ENCODE measurements around the gene PLXDC2.

PLXDC2 gene

GRCh38 chr10:19862811-19863515, 46.7 kb downstream of the PLXDC2 start:
- no peak for DNase-seq

DNA sequence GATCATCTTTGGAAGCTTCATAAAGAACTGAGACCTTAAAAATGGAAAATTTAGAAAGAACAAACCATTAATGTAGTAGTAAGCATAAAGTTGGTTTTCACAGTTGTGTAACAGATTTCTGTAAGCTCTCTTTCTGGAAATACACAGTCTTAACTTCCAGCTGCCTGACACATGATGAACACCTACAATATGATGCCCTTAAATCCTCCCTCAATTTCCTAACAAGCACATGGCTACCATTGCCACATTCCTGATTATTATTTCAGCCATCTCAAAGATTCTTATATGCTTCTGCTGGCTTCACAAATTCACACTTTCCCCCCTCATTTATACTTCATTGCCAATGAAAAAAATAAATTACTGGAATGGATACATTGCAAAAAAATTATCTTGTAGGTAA, 49.4 kb downstream of the PLXDC2 start:
- DNase-seq, result no peak

DNA sequence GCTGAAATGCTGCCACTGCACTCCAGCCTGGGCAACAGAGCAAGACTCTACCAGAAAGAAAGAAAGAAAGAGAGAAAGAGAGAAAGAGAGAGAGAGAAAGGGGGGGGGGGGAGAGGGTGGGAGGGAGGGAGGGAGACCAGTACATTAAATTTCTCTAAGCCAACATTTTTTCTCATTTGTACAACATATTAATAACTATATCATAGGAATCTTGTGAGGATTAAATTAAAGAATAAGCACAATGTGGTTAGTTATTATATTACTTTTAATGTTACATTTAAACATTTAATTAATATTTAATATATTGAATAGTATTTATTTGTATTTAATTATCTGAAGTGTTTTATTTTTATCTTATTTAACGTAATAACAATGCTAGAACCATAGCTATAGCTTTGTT, 53.1 kb downstream of the PLXDC2 start:
- DNase-seq, result no peak

DNA sequence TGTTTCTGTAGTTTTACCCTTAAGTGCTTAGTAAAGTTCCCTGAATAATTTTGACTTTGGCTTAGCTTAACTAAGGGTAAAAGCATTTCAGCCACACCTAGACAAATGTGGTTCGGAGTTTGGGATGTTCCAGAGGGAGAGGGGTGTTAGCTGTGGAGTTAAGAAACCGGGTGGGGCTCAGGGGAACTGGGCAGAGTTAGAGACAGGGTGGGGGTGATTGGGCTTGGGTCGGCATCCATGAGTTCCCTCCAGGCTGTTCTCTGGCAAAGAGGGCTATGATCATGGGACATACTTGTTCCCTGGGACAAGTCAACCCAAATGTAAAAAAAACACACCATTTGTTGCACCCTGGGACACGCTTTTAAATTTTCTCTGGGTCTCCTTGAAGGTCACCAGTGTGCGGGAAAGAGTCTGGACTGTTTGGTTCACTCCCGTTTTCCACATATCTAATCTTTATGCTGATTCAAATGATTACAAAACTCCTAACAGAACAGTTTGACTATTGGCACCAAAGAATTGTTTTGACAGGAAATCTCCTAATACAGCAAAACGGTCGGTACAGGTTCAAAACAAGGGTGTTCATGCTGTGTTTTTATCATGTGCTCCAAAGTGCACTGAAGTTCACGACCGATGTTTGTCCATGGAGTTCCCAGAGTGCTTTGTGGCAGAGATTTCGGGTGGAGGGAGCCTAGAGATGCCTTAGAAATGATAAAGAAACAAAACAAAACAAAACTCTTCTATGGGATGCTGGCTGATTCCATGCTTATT, 56.5 kb downstream of the PLXDC2 start:
- no peak for DNase-seq

DNA sequence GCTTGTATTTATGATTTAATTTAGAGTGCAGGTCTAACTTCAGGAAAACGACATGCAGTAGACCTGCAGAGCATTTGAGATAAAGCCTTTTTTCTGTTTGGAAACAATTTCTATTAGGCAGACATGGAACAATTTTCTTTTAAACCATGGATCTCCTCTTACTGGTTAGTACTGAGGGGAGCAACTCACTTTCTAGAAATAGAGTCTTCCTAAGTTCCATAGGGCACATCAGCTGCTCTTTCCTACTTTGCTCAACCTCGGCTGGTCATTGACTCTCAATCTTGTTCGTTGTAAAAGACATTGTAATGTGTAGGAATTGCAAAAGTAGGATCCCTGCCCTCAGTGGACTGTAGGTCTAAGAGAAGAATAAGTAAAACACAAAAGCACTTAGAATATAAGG, 58.0 kb downstream of the PLXDC2 start:
- no peak for DNase-seq

- DNase-seq, result no peak
Observed at GRCh38 chr10:19874791-19875190, 58.6 kb downstream of the PLXDC2 start.

- DNase-seq, result no peak
Observed at GRCh38 chr10:19876570-19876969, 60.3 kb downstream of the PLXDC2 start.

- DNase-seq, result no peak
Observed at GRCh38 chr10:19877466-19878255, 61.4 kb downstream of the PLXDC2 start.

DNA sequence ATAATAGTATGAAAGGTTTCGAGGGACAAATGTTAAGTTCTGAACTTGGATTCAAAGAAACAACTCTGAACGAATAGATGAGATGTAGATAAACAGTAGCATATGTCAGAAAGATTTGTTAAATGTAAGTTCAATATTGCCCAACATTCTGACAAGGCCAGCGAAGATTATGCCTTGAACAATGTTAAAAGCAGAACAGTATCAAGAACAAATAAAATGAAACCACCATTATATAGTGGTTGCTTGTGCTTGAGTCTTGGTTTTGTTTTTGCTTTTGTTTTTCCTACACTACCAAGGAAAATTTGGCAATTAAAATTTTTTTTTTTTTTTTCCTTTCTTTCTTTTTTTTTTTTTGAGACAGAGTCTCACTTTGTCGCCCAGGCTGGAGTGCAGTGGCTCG, 66.4 kb downstream of the PLXDC2 start:
- no peak for DNase-seq

DNA sequence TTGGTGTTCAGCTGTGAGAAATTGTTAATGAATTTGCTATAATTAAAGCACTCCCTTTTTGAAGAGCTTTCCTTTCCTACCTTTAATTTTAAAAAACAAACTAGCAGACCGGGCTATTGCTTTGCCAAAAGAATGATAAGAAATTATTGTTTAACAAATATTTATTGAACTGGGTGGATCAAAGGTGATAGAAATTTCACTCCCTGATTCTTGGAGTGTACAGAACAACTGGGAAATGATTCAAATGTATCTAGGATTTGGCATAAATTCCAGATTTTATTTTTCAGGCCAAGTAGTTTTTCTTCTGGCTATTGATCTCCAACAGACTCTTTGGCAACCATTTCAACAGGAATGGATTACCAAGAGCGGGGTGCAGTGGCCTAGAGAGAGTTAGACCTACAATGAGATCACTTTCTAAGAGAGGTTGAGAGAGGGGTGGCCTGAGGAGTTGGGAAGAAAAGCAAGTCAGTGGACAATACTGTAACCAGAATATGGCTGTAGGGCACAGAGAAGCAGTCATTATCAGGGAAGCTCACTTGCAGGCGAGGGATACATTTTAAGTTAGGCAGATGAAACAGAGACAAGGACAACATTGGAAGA, 71.9 kb downstream of the PLXDC2 start:
- no peak for DNase-seq

DNA sequence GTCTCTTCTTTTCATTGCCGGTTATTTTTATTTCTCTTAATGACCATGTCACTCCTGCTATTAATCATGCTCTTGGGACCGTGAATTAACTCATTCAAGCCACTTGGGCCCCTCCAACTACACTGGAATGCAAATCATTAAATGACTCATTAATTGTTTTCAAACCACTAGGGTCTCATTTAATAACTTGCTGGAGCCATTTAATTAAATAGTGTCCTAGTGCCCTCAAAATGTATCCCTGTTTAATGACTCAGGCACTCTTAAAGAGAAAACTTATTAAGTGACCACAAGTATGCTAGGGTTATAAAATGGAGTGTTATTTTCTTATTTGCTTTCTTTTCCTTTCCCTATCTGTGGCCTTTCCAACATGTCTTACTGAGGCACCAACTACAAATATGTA, 73.0 kb downstream of the PLXDC2 start:
- no peak for DNase-seq

DNA sequence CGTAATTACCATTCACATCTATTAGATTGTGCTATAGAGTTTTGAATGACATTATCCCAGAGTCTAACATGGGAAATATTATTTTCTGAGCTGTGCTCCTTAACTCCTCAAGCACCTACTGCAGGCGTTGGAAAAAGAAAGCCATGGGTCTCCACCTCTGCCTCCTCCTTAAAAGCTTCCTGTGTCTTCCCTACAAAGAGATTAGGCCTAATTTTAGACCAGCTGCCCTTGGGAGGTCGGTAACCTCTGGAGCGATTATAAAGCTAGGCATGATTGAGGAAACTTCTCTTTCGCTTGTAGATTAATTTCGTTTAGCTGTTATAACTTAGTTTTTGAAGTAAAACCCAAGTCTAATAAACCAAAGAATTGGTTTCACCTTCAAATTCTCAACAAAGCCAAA, 75.2 kb downstream of the PLXDC2 start:
- no peak for DNase-seq

GRCh38 chr10:19892270-19892669, 76.0 kb downstream of the PLXDC2 start:
- no peak for DNase-seq

GRCh38 chr10:19892677-19893076, 76.4 kb downstream of the PLXDC2 start:
- no peak for DNase-seq

- DNase-seq, result no peak
Observed at GRCh38 chr10:19895500-19895899, 79.3 kb downstream of the PLXDC2 start.

GRCh38 chr10:19902456-19902855, 86.2 kb downstream of the PLXDC2 start:
- DNase-seq, result no peak

DNA sequence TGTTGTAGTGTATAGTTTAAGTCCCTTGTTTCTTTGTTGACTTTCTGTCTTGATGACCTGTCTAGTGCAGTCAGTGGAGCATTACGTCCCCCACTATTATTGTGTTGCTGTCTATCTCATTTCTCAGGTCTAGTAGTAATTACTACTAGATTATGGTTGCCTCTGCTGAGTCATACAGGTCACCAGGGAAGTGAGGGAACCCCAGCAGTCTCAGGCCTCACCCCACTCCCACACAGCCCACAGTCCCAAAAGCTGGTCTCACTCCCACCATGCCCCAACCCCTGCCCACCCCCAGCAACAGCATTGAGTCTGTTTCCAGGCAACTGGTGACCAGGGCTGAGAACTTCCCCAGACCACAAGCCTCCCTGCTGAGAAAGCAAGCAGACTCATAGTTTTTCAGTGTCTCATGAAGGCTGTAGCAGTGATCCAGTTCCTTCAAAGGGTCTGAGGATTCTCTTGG, 88.0 kb downstream of the PLXDC2 start:
- no peak for DNase-seq

GRCh38 chr10:19906108-19906791, 90.0 kb downstream of the PLXDC2 start:
- no peak for DNase-seq

DNA sequence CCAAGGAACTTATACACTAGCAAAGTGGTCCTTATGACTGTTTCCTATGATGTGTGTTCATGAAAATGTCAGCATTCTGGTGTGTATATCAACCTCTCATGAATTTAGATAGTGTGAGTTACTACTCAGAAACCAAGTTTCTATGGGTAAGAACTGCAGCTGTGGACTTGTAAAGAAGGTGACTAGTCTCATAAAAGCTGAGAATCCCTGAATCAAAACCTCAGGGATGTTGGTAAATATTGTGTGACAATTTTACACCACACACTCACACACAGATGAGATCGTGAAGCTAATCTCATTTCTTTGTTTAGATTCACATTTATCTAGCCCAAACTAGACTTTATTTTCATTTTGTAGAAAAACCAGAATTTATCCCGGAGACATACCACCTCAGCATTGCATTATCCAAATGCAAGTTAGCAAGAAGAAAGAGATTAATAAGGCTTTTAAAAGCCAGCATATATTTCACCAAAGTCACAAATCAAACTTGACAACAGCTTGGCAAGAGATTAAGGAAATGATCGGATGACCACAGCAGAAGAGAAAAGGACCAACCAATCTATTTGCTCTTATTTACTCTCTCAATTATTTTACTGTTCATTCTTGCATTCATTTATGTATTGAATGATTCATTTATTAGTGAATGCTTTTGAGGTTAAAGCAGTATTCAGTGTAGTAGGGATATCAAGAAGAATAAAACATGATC, 92.9 kb downstream of the PLXDC2 start:
- no peak for DNase-seq

DNA sequence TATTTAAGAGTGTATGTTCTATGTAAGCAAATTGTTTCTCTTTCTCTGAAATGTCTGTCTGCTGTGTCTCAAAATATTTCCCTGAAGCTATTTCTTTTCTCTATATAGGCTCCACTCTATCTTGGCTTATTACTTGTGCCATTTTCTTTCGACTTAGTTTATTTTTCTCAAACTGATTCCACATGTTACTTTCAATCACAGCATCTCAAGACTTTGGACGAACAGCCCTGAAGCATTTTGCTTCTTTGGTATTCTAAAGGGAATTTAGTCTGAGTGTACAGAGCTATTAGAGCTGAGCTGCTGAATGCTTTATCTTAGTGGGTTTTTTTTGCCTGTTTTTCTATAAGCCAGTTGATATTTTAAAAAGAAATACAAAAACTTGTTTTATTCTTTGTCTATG, 95.7 kb downstream of the PLXDC2 start:
- no peak for DNase-seq

DNA sequence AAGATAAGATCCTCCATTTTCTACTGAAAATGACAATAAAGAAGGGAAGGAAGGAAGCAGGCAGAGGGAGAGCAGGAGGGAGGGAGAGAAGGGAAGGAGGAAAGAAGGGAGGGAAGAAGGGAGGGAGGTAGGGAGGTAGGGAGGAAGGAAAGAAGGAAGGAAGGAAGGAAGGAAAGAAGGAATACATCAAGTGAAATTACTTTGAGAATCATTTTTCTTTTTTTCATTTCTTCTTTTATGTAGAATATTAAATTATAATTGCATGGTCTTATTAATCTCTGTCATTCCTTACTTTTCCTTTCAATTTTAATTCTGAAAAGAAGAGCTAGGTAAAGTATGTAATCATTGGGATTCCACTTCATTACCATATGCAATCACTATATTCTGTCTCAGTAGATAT, 97.8 kb downstream of the PLXDC2 start:
- DNase-seq, result no peak

- DNase-seq, result no peak
Observed at GRCh38 chr10:19915125-19915524, 98.9 kb downstream of the PLXDC2 start.
